ENCODE measurements around the gene FRAS1. TPM values are rescaled to one million over a fixed set of nuclear protein-coding genes. Genes with fewer than 3 reads are reported as not detected.

FRAS1 gene
- total and polyA plus RNA-seq, 9 of the 15 experiments (the other 6 are each of a cell fraction or from before 2014, with no cell fraction given): under 0.01 to 0.11 (median 0.04) TPM; not detected in 2

DNA sequence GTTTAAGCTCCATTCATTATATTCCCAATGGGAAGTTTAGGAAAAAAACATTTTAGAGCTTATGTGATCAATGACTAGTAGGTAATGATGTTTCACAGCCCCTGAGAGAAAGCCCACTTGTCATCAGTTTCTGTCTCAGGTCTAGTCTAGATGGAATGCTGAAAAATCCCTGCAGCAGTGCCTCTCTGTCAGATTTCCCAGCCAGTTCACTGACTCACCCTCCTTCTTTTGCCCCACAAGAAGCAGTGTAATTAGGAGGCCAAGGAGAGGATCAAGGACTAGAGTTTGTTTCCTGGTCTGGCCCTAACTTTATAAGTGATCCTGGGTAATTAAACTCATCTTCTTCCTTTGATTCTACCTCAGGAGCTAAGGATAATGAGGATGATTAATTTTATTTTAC lies 375.8 kb downstream of the FRAS1 start:
- H3K36me3 ChIP-seq (ENCODE audit: control insufficient read depth, insufficient read depth, low read length): no peaks in the 10 kb centered on the region
- H2AFZ ChIP-seq (ENCODE audit: low read depth, low read length): no peak overlapping the region
- H3K9me3 ChIP-seq (replicated peaks; ENCODE audit: control insufficient read depth, insufficient read depth, low read depth, low read length): no peaks in the 10 kb centered on the region
- ChIA-PET CTCF (ENCODE audit: low intra/inter-chr PET ratio) (no interaction called here), POLR2A (interaction anchor here (2.1 kb wide), 1 partner anchor 25 kb away, joined by 5 read pairs; no protein-coding TSS in a partner anchor)
- FAIRE-seq (no peak), ATAC-seq (no peak), DNase-seq (ENCODE audit: extremely low read depth in 1 of 4, low spot score in 3 of 4) (no peak)
- H4K20me1 ChIP-seq (replicated peaks; ENCODE audit: control insufficient read depth, insufficient read depth, low read length): no peaks in the 10 kb centered on the region
- H3K9me1 ChIP-seq (ENCODE audit: control insufficient read depth, insufficient read depth, low read length): no peaks in the 10 kb centered on the region
- in situ Hi-C loops (cut with MboI) (no loop called here), intact Hi-C loops (cut with micrococcal nuclease) (no loop called here)
- peaks cover 19% of the 10 kb centered on the region in 2 experiments for H3K27me3 ChIP-seq (ENCODE audit: control insufficient read depth in 2 of 2, insufficient read depth in 2 of 2, low read length in 2 of 2)
- no peak overlapping the region for H3K9ac ChIP-seq (ENCODE audit: insufficient read depth in 1 of 2, low read depth in 2 of 2, low read length in 2 of 2)
- H3K4me3 ChIP-seq: no peak overlapping the region
- no peak for TF ChIP-seq ZNF212 (CRISPR knock-in tag; IDR thresholded peaks at IDR 0.05)
- no peaks in the 10 kb centered on the region for H3K79me2 ChIP-seq (ENCODE audit: control insufficient read depth, insufficient read depth, low read length)
- H3K4me2 ChIP-seq (ENCODE audit: insufficient read depth, low read length): no peak overlapping the region
- BruUV-seq (replicated peaks): no TSS peak
- H3K27ac ChIP-seq (ENCODE audit: extremely low read depth, low read depth, low read length): no peak overlapping the region
- no peaks in the 10 kb centered on the region for H3K4me1 ChIP-seq (replicated peaks in 1 of 2; ENCODE audit: control insufficient read depth in 2 of 2, insufficient read depth in 2 of 2, low read length in 2 of 2)

DNA sequence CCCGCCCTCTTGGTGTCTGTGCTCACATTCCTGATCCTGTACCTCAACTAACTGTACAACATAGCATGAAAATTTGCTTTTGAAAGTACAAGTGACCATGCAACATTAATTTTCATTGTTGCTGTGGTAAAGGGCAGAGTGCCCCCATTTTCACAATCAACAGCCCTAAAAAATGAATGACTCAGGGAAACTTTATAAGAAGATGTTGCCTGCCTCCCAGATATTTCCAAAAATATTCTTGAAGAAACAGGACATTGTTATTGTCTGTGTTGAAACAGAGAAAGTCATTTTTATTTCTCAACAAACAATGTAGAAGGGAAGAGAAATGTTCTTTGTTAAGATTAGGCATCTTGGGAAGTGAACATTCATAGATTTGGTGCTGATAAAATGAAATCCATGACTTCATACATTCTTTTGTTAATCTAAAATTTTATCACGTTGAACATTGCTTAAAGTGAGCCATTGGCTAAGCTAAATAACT lies 380.5 kb downstream of the FRAS1 start:
- H3K36me3 ChIP-seq (ENCODE audit: control insufficient read depth, insufficient read depth, low read length): no peaks in the 10 kb centered on the region
- H3K9ac ChIP-seq (ENCODE audit: insufficient read depth in 1 of 2, low read depth in 2 of 2, low read length in 2 of 2): no peak overlapping the region
- H3K27me3 ChIP-seq (ENCODE audit: control insufficient read depth in 2 of 2, insufficient read depth in 2 of 2, low read length in 2 of 2): peaks cover 3 to 7% of the 10 kb centered on the region in 2 experiments; a peak in 2 of 5 replicates
- no peak for FAIRE-seq
- no peaks in the 10 kb centered on the region for H4K20me1 ChIP-seq (replicated peaks; ENCODE audit: control insufficient read depth, insufficient read depth, low read length)
- H3K4me3 ChIP-seq: no peak overlapping the region
- TF ChIP-seq, protein P1, sequence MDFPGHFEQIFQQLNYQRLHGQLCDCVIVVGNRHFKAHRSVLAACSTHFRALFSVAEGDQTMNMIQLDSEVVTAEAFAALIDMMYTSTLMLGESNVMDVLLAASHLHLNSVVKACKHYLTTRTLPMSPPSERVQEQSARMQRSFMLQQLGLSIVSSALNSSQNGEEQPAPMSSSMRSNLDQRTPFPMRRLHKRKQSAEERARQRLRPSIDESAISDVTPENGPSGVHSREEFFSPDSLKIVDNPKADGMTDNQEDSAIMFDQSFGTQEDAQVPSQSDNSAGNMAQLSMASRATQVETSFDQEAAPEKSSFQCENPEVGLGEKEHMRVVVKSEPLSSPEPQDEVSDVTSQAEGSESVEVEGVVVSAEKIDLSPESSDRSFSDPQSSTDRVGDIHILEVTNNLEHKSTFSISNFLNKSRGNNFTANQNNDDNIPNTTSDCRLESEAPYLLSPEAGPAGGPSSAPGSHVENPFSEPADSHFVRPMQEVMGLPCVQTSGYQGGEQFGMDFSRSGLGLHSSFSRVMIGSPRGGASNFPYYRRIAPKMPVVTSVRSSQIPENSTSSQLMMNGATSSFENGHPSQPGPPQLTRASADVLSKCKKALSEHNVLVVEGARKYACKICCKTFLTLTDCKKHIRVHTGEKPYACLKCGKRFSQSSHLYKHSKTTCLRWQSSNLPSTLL (IDR thresholded peaks at IDR 0.05): no peak
- TF ChIP-seq TRIM24 (IDR thresholded peaks at IDR 0.05) (no peak), ZNF41 (CRISPR knock-in tag; conservative IDR thresholded peaks at IDR 0.05) (no peak), HNRNPL (IDR thresholded peaks at IDR 0.05; ENCODE audit: low read depth, low read length) (no peak), NFXL1 (CRISPR knock-in tag; IDR thresholded peaks at IDR 0.05) (no peak), CBX1 (IDR thresholded peaks at IDR 0.05; ENCODE audit: low read depth) (no peak), RBM34 (IDR thresholded peaks at IDR 0.05; ENCODE audit: borderline replicate concordance, insufficient read depth, low read length) (no peak), COPS2 (conservative IDR thresholded peaks at IDR 0.05) (no peak)
- H3K79me2 ChIP-seq (ENCODE audit: control insufficient read depth, insufficient read depth, low read length): no peaks in the 10 kb centered on the region
- CTCF ChIA-PET (ENCODE audit: low intra/inter-chr PET ratio): no interaction called here
- H3K27ac ChIP-seq (ENCODE audit: extremely low read depth, low read depth, low read length): no peak overlapping the region
- ATAC-seq: no peak
- no peaks in the 10 kb centered on the region for H3K9me3 ChIP-seq (replicated peaks; ENCODE audit: control insufficient read depth, insufficient read depth, low read depth, low read length)
- POLR2A ChIA-PET: interaction anchor here (1.1 kb wide), 1 partner anchor 9 kb away, joined by 3 read pairs; no protein-coding TSS in a partner anchor
- BruUV-seq (replicated peaks): no TSS peak
- in situ Hi-C loops (cut with MboI): no loop called here
- no peak overlapping the region for H3K4me2 ChIP-seq (ENCODE audit: insufficient read depth, low read length)
- H2AFZ ChIP-seq (ENCODE audit: low read depth, low read length): no peak overlapping the region
- DNase-seq (ENCODE audit: extremely low read depth in 1 of 4, low spot score in 3 of 4): no peak
- 3% methylated on average over 2 of the region's 2 CpGs for WGBS (ENCODE audit: insufficient coverage, low coverage, missing lambda C conversion rate)
- intact Hi-C loops (cut with micrococcal nuclease): no loop called here
- no peaks in the 10 kb centered on the region for H3K9me1 ChIP-seq (ENCODE audit: control insufficient read depth, insufficient read depth, low read length)
- H3K4me1 ChIP-seq (replicated peaks in 1 of 2; ENCODE audit: control insufficient read depth in 2 of 2, insufficient read depth in 2 of 2, low read length in 2 of 2): no peaks in the 10 kb centered on the region; a peak in 1 of 5 replicates
